OCI-LY7 (cell line): Measurements from ENCODE around the gene PRKX. TPM values are rescaled to one million over a fixed set of nuclear protein-coding genes. Genes with fewer than 3 reads are reported as not detected.

ENCODE experiments used
- BruUV-seq: library from RNA; stranded (reverse); fragments of 400-500 nt; replicated peaks from 2 replicates; lab custom pipeline; 2021; lab: Mats Ljungman, UMichigan
- CTCF ChIA-PET: fragments of 300-600 bp; sonication (Branson Sonifier 250); formaldehyde crosslinking; loops from one replicate; lab custom pipeline; 2022; ENCODE audit warnings: antibody characterized with exemption; ENCODE audit not compliant: unreplicated experiment; lab: Charles Lee
- POLR2A ChIA-PET: fragments of 300-600 bp; sonication (Branson Sonifier 250); formaldehyde crosslinking; loops from one replicate; lab custom pipeline; 2022; ENCODE audit warnings: antibody characterized with exemption; lab: Charles Lee
- DNase-seq: peaks from one replicate; pipeline ENCODE4 v3.0.0-alpha.2; 2015; ENCODE audit warnings: low spot score
- H2AFZ ChIP-seq: fragments of 200-600 bp; sonication (generic), shearing (Covaris generic); 2 replicates; pipeline ENCODE4 v1.6.1; 2014; ENCODE audit warnings: mild to moderate bottlenecking, antibody characterized with exemption, low read length, moderate library complexity
- H3K27ac ChIP-seq: fragments of 200-600 bp; sonication (generic); 2 replicates; pipeline ENCODE4 v1.5.1; 2014; ENCODE audit warnings: mixed run types, low read depth, mild to moderate bottlenecking, moderate library complexity, low read length, inconsistent platforms; ENCODE audit not compliant: poor library complexity, severe bottlenecking
- H3K36me3 ChIP-seq: fragments of 200-600 bp; sonication (generic); 2 replicates; pipeline ENCODE4 v1.6.1; 2014; ENCODE audit warnings: mild to moderate bottlenecking, antibody characterized with exemption, low read length, moderate library complexity, mixed read lengths; ENCODE audit not compliant: insufficient read depth
- H3K4me1 ChIP-seq: fragments of 200-600 bp; sonication (generic); 2 replicates; pipeline ENCODE4 v1.5.1; 2014; ENCODE audit warnings: mild to moderate bottlenecking, low read length; ENCODE audit not compliant: insufficient read depth, poor library complexity, severe bottlenecking
- H3K4me2 ChIP-seq: fragments of 200-600 bp; sonication (generic); 2 replicates; pipeline ENCODE4 v1.6.1; 2014; ENCODE audit warnings: mild to moderate bottlenecking, low read length
- H3K4me3 ChIP-seq: fragments of 200-600 bp; sonication (generic); 2 replicates; pipeline ENCODE4 v1.5.1; 2014; ENCODE audit warnings: mild to moderate bottlenecking, low read depth, low read length; ENCODE audit not compliant: poor library complexity, severe bottlenecking
- H3K79me2 ChIP-seq: fragments of 200-600 bp; sonication (generic); 2 replicates; pipeline ENCODE4 v1.6.1; 2016; ENCODE audit warnings: low read depth, mild to moderate bottlenecking, low read length, moderate library complexity, mixed read lengths; ENCODE audit not compliant: insufficient read depth
- H3K9me2 ChIP-seq: fragments of 200-600 bp; sonication (generic); 2 replicates; pipeline ENCODE4 v1.6.1; 2016; ENCODE audit warnings: mild to moderate bottlenecking, low read length, mixed read lengths; ENCODE audit not compliant: insufficient read depth
- H3K9me3 ChIP-seq: fragments of 200-600 bp; sonication (generic); 2 replicates; pipeline ENCODE4 v1.6.1; 2014; ENCODE audit warnings: mild to moderate bottlenecking, mixed run types, low read length, mixed read lengths
- H4K20me1 ChIP-seq: fragments of 200-600 bp; sonication (generic); 2 replicates; pipeline ENCODE4 v1.6.1; 2014; ENCODE audit warnings: mild to moderate bottlenecking, antibody characterized with exemption, low read length, moderate library complexity, mixed read lengths; ENCODE audit not compliant: insufficient read depth
- CTCF ChIP-seq: fragments of 200-600 bp; sonication (generic); conservative IDR thresholded peaks from 2 replicates; pipeline ENCODE4 v1.5.1; 2014; ENCODE audit warnings: mild to moderate bottlenecking, antibody characterized with exemption, low read length, moderate library complexity, mixed read lengths
- EZH2phosphoT487 ChIP-seq: fragments of 200-600 bp; sonication (generic); IDR thresholded peaks from 2 replicates; pipeline ENCODE4 v1.6.1; 2018; ENCODE audit warnings: low read depth, borderline replicate concordance, mild to moderate bottlenecking, mixed run types, antibody characterized with exemption, low read length, moderate library complexity, mixed read lengths
- intact Hi-C: fragments of 100-400 bp; cut with micrococcal nuclease; formaldehyde crosslinking; loops from one replicate; pipeline ENCODE4 v1.10.0; 2022; ENCODE audit not compliant: unreplicated experiment
- total RNA-seq, 2 experiments: library from RNA; depleted of rRNA in 1 of 2; stranded (reverse); fragments of >200 nt in 1 of 2; shearing (Covaris generic) in 1 of 2; gene quantifications; 2 replicates each; pipeline ENCODE4 v1.2.3, GENCODE V29; 2014 to 2022

Gene PRKX
- total RNA-seq, 2 experiments from 2014 or later = 14.6 to 23.6 TPM

GRCh38 chrX:3598709-3599108, 114.7 kb downstream of the PRKX start:
- BruUV-seq = no TSS peak
- CTCF ChIA-PET = no interaction called here
- DNase-seq = no peak
- H3K36me3 ChIP-seq = no peaks in the 10 kb centered on the region
- H3K27ac ChIP-seq = no peak overlapping the region
- POLR2A ChIA-PET = interaction anchor here (0.6 kb wide), 1 partner anchor 86 kb away, joined by 5 read pairs; no protein-coding TSS in a partner anchor
- no peaks in the 10 kb centered on the region for H3K9me3 ChIP-seq
- TF ChIP-seq EZH2phosphoT487 = no peak
- TF ChIP-seq CTCF = no peak
- no peaks in the 10 kb centered on the region for H3K4me1 ChIP-seq
- H3K4me2 ChIP-seq = no peak overlapping the region
- no peak overlapping the region for H2AFZ ChIP-seq
- no peaks in the 10 kb centered on the region for H3K79me2 ChIP-seq
- H3K9me2 ChIP-seq = no peaks in the 10 kb centered on the region
- no peaks in the 10 kb centered on the region for H4K20me1 ChIP-seq
- H3K4me3 ChIP-seq = no peak overlapping the region
- intact Hi-C loops = no loop called here

- H4K20me1 ChIP-seq = no peaks in the 10 kb centered on the region
- no peak overlapping the region for H3K4me3 ChIP-seq
- no peak overlapping the region for H3K4me2 ChIP-seq
- H3K4me1 ChIP-seq = no peaks in the 10 kb centered on the region
- no peak overlapping the region for H3K27ac ChIP-seq
- H3K9me2 ChIP-seq = no peaks in the 10 kb centered on the region
- no peaks in the 10 kb centered on the region for H3K9me3 ChIP-seq
- no peaks in the 10 kb centered on the region for H3K36me3 ChIP-seq
- no peaks in the 10 kb centered on the region for H3K79me2 ChIP-seq
- no peak for DNase-seq
- ChIA-PET CTCF (no interaction called here), POLR2A (interaction anchor here (0.6 kb wide), 1 partner anchor 85 kb away, joined by 5 read pairs; no protein-coding TSS in a partner anchor)
- intact Hi-C loops = no loop called here
- no peak overlapping the region for H2AFZ ChIP-seq
- no TSS peak for BruUV-seq
- TF ChIP-seq CTCF = no peak
- no peak for TF ChIP-seq EZH2phosphoT487
These were observed 115.3 kb downstream of the PRKX start for GRCh38 chrX:3598046-3598605.

- Histone ChIP-seq H3K9me3 (no peaks in the 10 kb centered on the region), H3K4me3 (no peak overlapping the region), H3K27ac (no peak overlapping the region), H4K20me1 (no peaks in the 10 kb centered on the region), H3K79me2 (no peaks in the 10 kb centered on the region), H3K9me2 (no peaks in the 10 kb centered on the region), H3K36me3 (no peaks in the 10 kb centered on the region), H2AFZ (no peak overlapping the region), H3K4me2 (no peak overlapping the region), H3K4me1 (no peaks in the 10 kb centered on the region)
- ChIA-PET CTCF (no interaction called here), POLR2A (no interaction called here)
- no TSS peak for BruUV-seq
- TF ChIP-seq EZH2phosphoT487 = no peak
- TF ChIP-seq CTCF = no peak
- DNase-seq = no peak
- intact Hi-C loops = no loop called here
These were observed 121.3 kb downstream of the PRKX start for GRCh38 chrX:3592184-3592583.
